Panc1 (cell line): ENCODE results near the gene CRB2. TPM values are rescaled to one million over a fixed set of nuclear protein-coding genes. Genes with fewer than 3 reads are reported as not detected.
"Not testable (repeated sequence)": the region's sequence is repeated elsewhere in the genome, so short reads cannot be mapped to it uniquely, and the experiment has no call there.

Experiments used
- ATAC-seq: fragments of 200-7000 bp; cut with Tn5 transposase; 2 replicates; pipeline ENCODE4 v1.9.1; 2020; ENCODE audit warnings: mild to moderate bottlenecking, moderate library complexity
- BruUV-seq: library from RNA; stranded (reverse); fragments of 400-500 nt; replicated peaks from 2 replicates; lab custom pipeline; 2021; lab: Mats Ljungman, UMichigan
- CTCF ChIA-PET: fragments of 300-600 bp; sonication (Branson Sonifier 250); formaldehyde crosslinking; loops from one replicate; lab custom pipeline; 2022; ENCODE audit warnings: antibody characterized with exemption; lab: Charles Lee
- POLR2A ChIA-PET: fragments of 300-600 bp; sonication (Branson Sonifier 250); formaldehyde crosslinking; loops from one replicate; lab custom pipeline; 2022; ENCODE audit warnings: antibody characterized with exemption; lab: Charles Lee
- DNase-seq: peaks from one replicate; pipeline ENCODE4 v3.0.0-alpha.2; 2010; ENCODE audit warnings: low read depth, low spot score
- H3K27ac ChIP-seq: 2 replicates; pipeline ENCODE4 v1.5.1; 2011; ENCODE audit warnings: mild to moderate bottlenecking, low read length, inconsistent platforms
- H3K27me3 ChIP-seq: fragments of 200-500 bp; sonication (Bioruptor generic); 2 replicates; pipeline ENCODE4 v1.6.0; 2014; ENCODE audit warnings: low read length, inconsistent platforms; ENCODE audit not compliant: control insufficient read depth, insufficient read depth
- H3K36me3 ChIP-seq: fragments of 200-500 bp; sonication (Bioruptor generic); 2 replicates; pipeline ENCODE4 v1.5.1; 2014; ENCODE audit warnings: inconsistent platforms, mild to moderate bottlenecking, low read length, moderate library complexity; ENCODE audit not compliant: control insufficient read depth, insufficient read depth
- H3K4me1 ChIP-seq: 2 replicates; pipeline ENCODE4 v1.5.1; 2011; ENCODE audit warnings: inconsistent platforms, mild to moderate bottlenecking, low read length, moderate library complexity; ENCODE audit not compliant: control insufficient read depth, insufficient read depth
- H3K4me3 ChIP-seq, 2 experiments: 2 replicates each; pipeline ENCODE4 v1.5.1; 2011 to 2012; ENCODE audit warnings: low read depth in 2 of 2, low read length in 2 of 2, mild to moderate bottlenecking in 2 of 2, inconsistent platforms in 1 of 2, moderate library complexity in 1 of 2
- H3K9me3 ChIP-seq: fragments of 200-500 bp; sonication (Bioruptor generic); 2 replicates; pipeline ENCODE4 v1.5.1; 2014; ENCODE audit warnings: low read depth, mild to moderate bottlenecking, inconsistent platforms, low read length, moderate library complexity; ENCODE audit not compliant: control insufficient read depth, insufficient read depth
- CTCF ChIP-seq: fragments of 450-650 bp; IDR thresholded peaks from 2 replicates; pipeline ENCODE4 v1.5.1; 2017; ENCODE audit warnings: mild to moderate bottlenecking
- POLR2AphosphoS5 ChIP-seq: IDR thresholded peaks from 2 replicates; pipeline ENCODE4 v1.6.1; 2012; ENCODE audit warnings: mild to moderate bottlenecking, low read depth, low read length, moderate library complexity
- SIN3A ChIP-seq: IDR thresholded peaks from 2 replicates; pipeline ENCODE4 v1.6.1; 2012; ENCODE audit warnings: low read depth, mild to moderate bottlenecking, low read length, moderate library complexity, borderline replicate concordance; ENCODE audit not compliant: insufficient read depth
- TCF7L2 ChIP-seq: IDR thresholded peaks from 2 replicates; pipeline ENCODE4 v1.6.1; 2011; ENCODE audit warnings: mild to moderate bottlenecking, low read depth, low read length, inconsistent platforms
- in situ Hi-C: cut with HindIII; loops from 2 replicates; pipeline ENCODE4 v1.10.0; 2016; ENCODE audit warnings: low sequenced_read_pairs, low pct_unique_long_range_greater_than_20kb
- intact Hi-C: fragments of 100-400 bp; cut with micrococcal nuclease; formaldehyde crosslinking; loops from one replicate; pipeline ENCODE4 v1.10.0; 2022; ENCODE audit not compliant: unreplicated experiment
- total RNA-seq: library from RNA; stranded (reverse); gene quantifications from one replicate; pipeline ENCODE4 v1.2.1, GENCODE V29; 2021; ENCODE audit not compliant: unreplicated experiment
- TF ChIP-seq, protein P1 (sequence below), 2 experiments: IDR thresholded peaks; 2 replicates each; pipeline ENCODE4 v1.6.1; 2011 to 2012; ENCODE audit warnings: low read depth in 2 of 2, control low read depth in 1 of 2, low read length in 1 of 2, mild to moderate bottlenecking in 1 of 2, moderate library complexity in 1 of 2; ENCODE audit not compliant: insufficient read depth in 1 of 2

CRB2 gene
- total RNA-seq, 1 experiment from 2014 or later: 0.05 TPM

DNA sequence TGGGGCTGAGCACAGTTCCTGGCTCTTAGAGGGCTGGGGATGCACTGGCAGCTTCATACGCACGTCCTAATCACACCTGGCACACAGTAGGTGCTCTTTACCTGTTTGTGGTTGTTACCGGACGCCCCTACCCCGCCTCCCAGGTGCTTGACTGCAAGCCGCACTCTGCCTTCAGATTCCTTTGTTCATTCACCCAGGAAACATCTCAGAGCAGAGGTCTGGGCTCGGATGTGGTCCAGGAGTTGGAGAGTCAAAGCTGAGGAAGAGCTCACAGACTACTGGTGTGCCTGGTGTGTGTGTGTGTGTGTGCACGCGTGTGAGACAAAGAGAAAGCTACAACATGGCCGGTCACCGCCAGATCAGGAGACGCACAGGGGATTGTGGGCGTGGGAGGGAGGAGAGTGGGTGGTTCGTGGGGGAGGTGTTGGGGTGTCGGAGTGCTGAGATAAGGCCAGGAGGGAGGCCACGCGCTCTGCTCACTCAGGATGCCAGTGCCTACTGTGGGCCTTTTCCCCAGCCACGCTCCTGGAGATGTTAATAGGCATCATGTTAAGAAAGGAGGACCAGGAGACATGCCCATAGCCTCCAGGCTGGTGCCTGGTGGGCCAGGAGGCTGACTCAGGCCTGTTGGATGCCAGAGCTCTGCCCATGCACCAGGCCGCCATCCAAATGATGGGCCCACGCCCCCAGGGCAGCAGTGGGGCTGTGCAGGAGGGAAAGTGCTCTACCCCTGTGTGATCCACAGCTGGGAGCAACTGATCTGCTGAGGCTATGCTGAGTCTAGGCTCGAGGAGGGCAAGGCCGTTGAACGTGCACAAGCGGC, 39.9 kb downstream of the CRB2 start:
- POLR2A ChIA-PET: no interaction called here

DNA sequence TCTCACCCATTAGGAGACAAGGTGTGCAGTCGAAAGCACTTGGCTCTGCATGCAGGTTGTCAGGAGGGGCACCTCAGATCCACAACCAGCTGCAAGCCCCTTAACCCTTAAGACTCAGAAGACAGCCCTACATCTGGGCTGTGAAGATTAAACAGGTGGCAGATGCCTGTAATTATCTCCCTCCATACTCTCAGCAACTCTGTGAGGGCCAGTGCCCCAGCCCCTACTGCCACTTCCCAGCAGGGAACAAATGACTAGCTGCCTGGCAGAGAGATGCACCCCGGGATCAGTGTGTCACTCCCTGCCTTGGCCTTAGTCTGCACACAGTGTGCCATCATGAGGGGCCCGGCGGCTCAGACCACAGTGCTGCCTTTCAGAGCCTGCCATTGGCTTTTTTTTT, 42.0 kb downstream of the CRB2 start:
- TF ChIP-seq SIN3A (no peak), CTCF (no peak), POLR2AphosphoS5 (no peak), TCF7L2 (no peak)
- TF ChIP-seq, protein P1, sequence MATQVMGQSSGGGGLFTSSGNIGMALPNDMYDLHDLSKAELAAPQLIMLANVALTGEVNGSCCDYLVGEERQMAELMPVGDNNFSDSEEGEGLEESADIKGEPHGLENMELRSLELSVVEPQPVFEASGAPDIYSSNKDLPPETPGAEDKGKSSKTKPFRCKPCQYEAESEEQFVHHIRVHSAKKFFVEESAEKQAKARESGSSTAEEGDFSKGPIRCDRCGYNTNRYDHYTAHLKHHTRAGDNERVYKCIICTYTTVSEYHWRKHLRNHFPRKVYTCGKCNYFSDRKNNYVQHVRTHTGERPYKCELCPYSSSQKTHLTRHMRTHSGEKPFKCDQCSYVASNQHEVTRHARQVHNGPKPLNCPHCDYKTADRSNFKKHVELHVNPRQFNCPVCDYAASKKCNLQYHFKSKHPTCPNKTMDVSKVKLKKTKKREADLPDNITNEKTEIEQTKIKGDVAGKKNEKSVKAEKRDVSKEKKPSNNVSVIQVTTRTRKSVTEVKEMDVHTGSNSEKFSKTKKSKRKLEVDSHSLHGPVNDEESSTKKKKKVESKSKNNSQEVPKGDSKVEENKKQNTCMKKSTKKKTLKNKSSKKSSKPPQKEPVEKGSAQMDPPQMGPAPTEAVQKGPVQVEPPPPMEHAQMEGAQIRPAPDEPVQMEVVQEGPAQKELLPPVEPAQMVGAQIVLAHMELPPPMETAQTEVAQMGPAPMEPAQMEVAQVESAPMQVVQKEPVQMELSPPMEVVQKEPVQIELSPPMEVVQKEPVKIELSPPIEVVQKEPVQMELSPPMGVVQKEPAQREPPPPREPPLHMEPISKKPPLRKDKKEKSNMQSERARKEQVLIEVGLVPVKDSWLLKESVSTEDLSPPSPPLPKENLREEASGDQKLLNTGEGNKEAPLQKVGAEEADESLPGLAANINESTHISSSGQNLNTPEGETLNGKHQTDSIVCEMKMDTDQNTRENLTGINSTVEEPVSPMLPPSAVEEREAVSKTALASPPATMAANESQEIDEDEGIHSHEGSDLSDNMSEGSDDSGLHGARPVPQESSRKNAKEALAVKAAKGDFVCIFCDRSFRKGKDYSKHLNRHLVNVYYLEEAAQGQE (IDR thresholded peaks at IDR 0.05; ENCODE audit: insufficient read depth in 1 of 2, low read depth in 2 of 2, low read length in 1 of 2): no peak
- Histone ChIP-seq H3K36me3 (no peaks in the 10 kb centered on the region), H3K27ac (no peak overlapping the region), H3K4me1 (no peaks in the 10 kb centered on the region), H3K27me3 (no peaks in the 10 kb centered on the region), H3K9me3 (no peaks in the 10 kb centered on the region), H3K4me3 (no peak overlapping the region)
- CTCF ChIA-PET: no interaction called here
- intact Hi-C loops (no loop called here), in situ Hi-C loops (no loop called here)
- BruUV-seq: no TSS peak
- no peak for ATAC-seq
- no peak for DNase-seq
- POLR2A ChIA-PET: no interaction called here

More for the DNA sequence above, 39.9 kb downstream of the CRB2 start:
- CTCF ChIA-PET: no interaction called here
- no peaks in the 10 kb centered on the region for H3K4me1 ChIP-seq
- no peak overlapping the region for H3K4me3 ChIP-seq
- BruUV-seq: no TSS peak
- intact Hi-C loops (no loop called here), in situ Hi-C loops (no loop called here)
- no peaks in the 10 kb centered on the region for H3K9me3 ChIP-seq
- H3K36me3 ChIP-seq: no peaks in the 10 kb centered on the region
- no peak for DNase-seq
- TF ChIP-seq, protein P1 (IDR thresholded peaks at IDR 0.05; ENCODE audit: insufficient read depth in 1 of 2, low read depth in 2 of 2, low read length in 1 of 2): no peak
- TF ChIP-seq POLR2AphosphoS5: no peak
- no peak for TF ChIP-seq CTCF
- TF ChIP-seq SIN3A: no peak
- TF ChIP-seq TCF7L2: no peak
- H3K27ac ChIP-seq: no peak overlapping the region
- ATAC-seq: 0 out of 2 replicates have a peak, but pooled peaks have one; percentile 51
- H3K27me3 ChIP-seq: no peaks in the 10 kb centered on the region

DNA sequence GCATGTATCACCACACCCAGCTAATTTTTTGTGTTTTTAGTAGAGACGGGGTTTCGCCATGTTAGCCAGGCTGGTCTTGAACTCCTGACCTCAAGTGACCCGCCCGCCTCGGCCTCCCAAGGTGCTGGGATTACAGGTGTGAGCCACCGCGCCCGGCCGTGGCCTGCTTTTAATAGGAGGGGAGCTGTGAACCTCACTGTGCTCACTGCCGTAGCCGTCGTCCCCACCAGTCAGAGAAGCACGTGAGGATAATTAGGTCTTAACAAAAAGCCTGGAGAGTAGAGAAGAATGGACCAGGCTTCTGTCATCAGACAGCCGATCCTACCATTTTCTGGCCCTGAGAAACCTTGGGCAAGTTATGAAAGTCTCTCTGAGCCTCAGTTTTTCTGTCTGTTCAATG, 42.9 kb downstream of the CRB2 start:
- in situ Hi-C loops, ATAC-seq, H3K4me1 ChIP-seq, BruUV-seq, H3K4me3 ChIP-seq, intact Hi-C loops, H3K9me3 ChIP-seq, POLR2A ChIA-PET, DNase-seq, H3K27me3 ChIP-seq, H3K27ac ChIP-seq, CTCF ChIA-PET, H3K36me3 ChIP-seq: not testable (repeated sequence)
